HG03097 (cell line): ENCODE measurements around the gene CGN.

Source experiments
- ATAC-seq: cut with Tn5 transposase; IDR thresholded peaks from one replicate; pipeline ENCODE4 v1.9.1; 2021; ENCODE audit not compliant: unreplicated experiment, low FRiP score

Gene CGN

GRCh38 chr1:151510957-151511635, at the start of gene CGN:
CGN (plus strand) TSS chr1:151511387; CDS start chr1:151518520, 7,133 bp downstream.
- ATAC-seq, result peak; percentile 85

GRCh38 chr1:151461694-151462093, 49.5 kb upstream of the CGN start:
- ATAC-seq, result no peak

- no peak for ATAC-seq
Measured at GRCh38 chr1:151465026-151465425, 46.2 kb upstream of the CGN start.

GRCh38 chr1:151472856-151473731, 38.1 kb upstream of the CGN start:
- ATAC-seq, result no peak

GRCh38 chr1:151474745-151475144, 36.4 kb upstream of the CGN start:
- no peak for ATAC-seq

- ATAC-seq, result peak; percentile 76
Measured at GRCh38 chr1:151475175-151475574, 36.0 kb upstream of the CGN start.

- ATAC-seq, result no peak
Measured at GRCh38 chr1:151476083-151476482, 35.1 kb upstream of the CGN start.

GRCh38 chr1:151477066-151477465, 34.1 kb upstream of the CGN start:
- no peak for ATAC-seq

GRCh38 chr1:151478140-151478812, 32.9 kb upstream of the CGN start:
- ATAC-seq, result no peak

- no peak for ATAC-seq
Measured at GRCh38 chr1:151478923-151479322, 32.3 kb upstream of the CGN start.

GRCh38 chr1:151479462-151479861, 31.7 kb upstream of the CGN start:
- ATAC-seq, result no peak

GRCh38 chr1:151482017-151482416, 29.2 kb upstream of the CGN start:
- ATAC-seq, result no peak

- ATAC-seq, result no peak
Measured at GRCh38 chr1:151485685-151486255, 25.4 kb upstream of the CGN start.

- ATAC-seq, result no peak
Measured at GRCh38 chr1:151486557-151486956, 24.6 kb upstream of the CGN start.

GRCh38 chr1:151491641-151492040, 19.5 kb upstream of the CGN start:
- no peak for ATAC-seq

- no peak for ATAC-seq
Measured at GRCh38 chr1:151492120-151492519, 19.1 kb upstream of the CGN start.

GRCh38 chr1:151493042-151493441, 18.1 kb upstream of the CGN start:
- no peak for ATAC-seq

- no peak for ATAC-seq
Measured at GRCh38 chr1:151494741-151495281, 16.4 kb upstream of the CGN start.

GRCh38 chr1:151495316-151495715, 15.9 kb upstream of the CGN start:
- ATAC-seq, result no peak

GRCh38 chr1:151499365-151499764, 11.8 kb upstream of the CGN start:
- ATAC-seq, result no peak

- no peak for ATAC-seq
Measured at GRCh38 chr1:151499930-151500329, 11.3 kb upstream of the CGN start.
